HepG2 (cell line): ENCODE results near the gene ACBD5. TPM values are rescaled to one million over a fixed set of nuclear protein-coding genes. Genes with fewer than 3 reads are reported as not detected.

Experiments
- AGO2 ChIP-seq: fragments of 200-400 bp; formaldehyde crosslinking; optimal IDR thresholded peaks from 2 replicates; pipeline ENCODE3; 2017; ENCODE audit warnings: mild to moderate bottlenecking, low read depth, low read length, moderate library complexity
- ATRX ChIP-seq: sonication (generic); formaldehyde crosslinking; IDR thresholded peaks from 2 replicates; pipeline ENCODE4 v1.4.0; 2020; ENCODE audit warnings: missing genetic modification reagents, borderline replicate concordance
- CEBPG ChIP-seq: IDR thresholded peaks from 2 replicates; pipeline ENCODE4 v1.6.1; 2016
- CHD4 ChIP-seq: fragments of 200-600 bp; sonication (generic); IDR thresholded peaks from 2 replicates; pipeline ENCODE4 v1.7.0; 2017; ENCODE audit warnings: mild to moderate bottlenecking, low read length, borderline replicate concordance
- DBP ChIP-seq: sonication (generic); formaldehyde crosslinking; IDR thresholded peaks from 2 replicates; pipeline ENCODE4 v1.4.0; 2020; ENCODE audit warnings: missing genetic modification reagents; ENCODE audit errors: not compliant biosample characterization
- EED ChIP-seq: sonication (generic); formaldehyde crosslinking; IDR thresholded peaks from 2 replicates; pipeline ENCODE4 v1.5.0; 2020; ENCODE audit warnings: mild to moderate bottlenecking, missing genetic modification reagents
- FOXP1 ChIP-seq, 2 experiments: fragments of 450-650 bp in 1 of 2; IDR thresholded peaks; 2 replicates each; pipeline ENCODE4 v1.6.1; 2017 to 2018; ENCODE audit warnings: antibody characterized with exemption in 1 of 2
- HIVEP1 ChIP-seq: sonication (generic); formaldehyde crosslinking; IDR thresholded peaks from 2 replicates; pipeline ENCODE4 v1.4.0; 2020; ENCODE audit warnings: mild to moderate bottlenecking, missing genetic modification reagents
- HNF1A ChIP-seq, 2 experiments: sonication (generic) in 1 of 2; formaldehyde crosslinking in 1 of 2; IDR thresholded peaks; 2 replicates each; pipeline versions ENCODE4 v1.4.0 to v1.6.1; 2016 to 2020; ENCODE audit warnings: borderline replicate concordance in 1 of 2, low read depth in 1 of 2, mild to moderate bottlenecking in 1 of 2, missing genetic modification reagents in 1 of 2
- HNRNPLL ChIP-seq: fragments of 200-400 bp; formaldehyde crosslinking; IDR thresholded peaks from 2 replicates; pipeline ENCODE4 v1.6.1; 2017; ENCODE audit warnings: mild to moderate bottlenecking, low read depth, low read length; ENCODE audit not compliant: poor library complexity, severe bottlenecking
- NBN ChIP-seq: fragments of 450-650 bp; conservative IDR thresholded peaks from 2 replicates; pipeline ENCODE4 v1.6.1; 2017
- NFE2L1 ChIP-seq: sonication (generic); formaldehyde crosslinking; IDR thresholded peaks from 2 replicates; pipeline ENCODE4 v1.4.0; 2020; ENCODE audit warnings: missing genetic modification reagents, mild to moderate bottlenecking, borderline replicate concordance
- NFKBIZ ChIP-seq: IDR thresholded peaks from 2 replicates; pipeline ENCODE4 v1.6.1; 2018; ENCODE audit warnings: missing genetic modification reagents, missing compliant biosample characterization
- RBFOX2 ChIP-seq: fragments of 200-400 bp; formaldehyde crosslinking; IDR thresholded peaks from 2 replicates; pipeline ENCODE4 v1.6.1; 2017; ENCODE audit warnings: low read depth, mild to moderate bottlenecking, low read length
- RFX3 ChIP-seq: IDR thresholded peaks from 2 replicates; pipeline ENCODE4 v1.6.1; 2016; ENCODE audit warnings: missing biosample characterization, missing genetic modification reagents
- SMYD3 ChIP-seq: sonication (generic); formaldehyde crosslinking; IDR thresholded peaks from 2 replicates; pipeline ENCODE4 v1.8.1; 2023; ENCODE audit warnings: mild to moderate bottlenecking, missing genetic modification reagents
- ZFP36L2 ChIP-seq: sonication (generic); formaldehyde crosslinking; IDR thresholded peaks from 2 replicates; pipeline ENCODE4 v1.4.0; 2020; ENCODE audit warnings: missing genetic modification reagents
- ZKSCAN5 ChIP-seq: sonication (generic); formaldehyde crosslinking; IDR thresholded peaks from 2 replicates; pipeline ENCODE4 v1.5.1; 2020; ENCODE audit warnings: mild to moderate bottlenecking, missing genetic modification reagents
- ZNF224 ChIP-seq: sonication (generic); formaldehyde crosslinking; IDR thresholded peaks from 2 replicates; pipeline ENCODE4 v1.5.0; 2020; ENCODE audit warnings: mild to moderate bottlenecking, missing genetic modification reagents
- ZNF414 ChIP-seq: sonication (generic); formaldehyde crosslinking; IDR thresholded peaks from 2 replicates; pipeline ENCODE4 v1.5.0; 2020; ENCODE audit warnings: missing genetic modification reagents
- ZNF484 ChIP-seq: sonication (generic); formaldehyde crosslinking; IDR thresholded peaks from 2 replicates; pipeline ENCODE4 v1.5.1; 2020; ENCODE audit warnings: mild to moderate bottlenecking, low read depth, missing genetic modification reagents, borderline replicate concordance
- ZNF703 ChIP-seq: sonication (generic); formaldehyde crosslinking; IDR thresholded peaks from 2 replicates; pipeline ENCODE4 v1.5.1; 2020; ENCODE audit warnings: missing genetic modification reagents, mild to moderate bottlenecking, moderate library complexity, borderline replicate concordance
- ZNF776 ChIP-seq: sonication (generic); formaldehyde crosslinking; IDR thresholded peaks from 2 replicates; pipeline ENCODE4 v1.4.0; 2020; ENCODE audit warnings: mild to moderate bottlenecking, missing genetic modification reagents
- polyA plus RNA-seq, 8 experiments: library from polyadenylated mRNA; depleted of rRNA in 3 of 8; stranded (reverse) in 7 of 8; unstranded in 1 of 8; fragments of >200 nt; fragmentation: Illumina TruSeq in 4 of 8; extraction: Trizol in 4 of 8; gene quantifications; 2 replicates each; pipeline versions ENCODE4 v1.2.1 to v1.2.3, GENCODE V29; 2011 to 2016; ENCODE audit warnings: low read depth in 4 of 8, missing spikeins in 1 of 8, mixed read lengths in 1 of 8; ENCODE audit not compliant: insufficient read depth in 1 of 8
- total RNA-seq, 5 experiments: library from RNA; depleted of rRNA; stranded (reverse); fragments of >200 nt; fragmentation: Illumina TruSeq; extraction: Trizol; gene quantifications; 2 replicates each; pipeline ENCODE4 v1.2.3, GENCODE V29; 2016; ENCODE audit warnings: low read depth in 1 of 5
- TF ChIP-seq, protein P1 (sequence below): sonication (generic); formaldehyde crosslinking; IDR thresholded peaks from 2 replicates; pipeline ENCODE4 v1.5.1; 2020; ENCODE audit warnings: mild to moderate bottlenecking, moderate library complexity, missing genetic modification reagents

ACBD5 gene
- total and polyA plus RNA-seq, 2 of the 13 experiments (the other 11 are each of a cell fraction or from before 2014, with no cell fraction given), result 10.3 to 14.8 TPM

- no peak for TF ChIP-seq HNF1A (IDR thresholded peaks at IDR 0.05; ENCODE audit: low read depth)
- no peak for TF ChIP-seq HNF1A (CRISPR knock-in tag; IDR thresholded peaks at IDR 0.05; ENCODE audit: borderline replicate concordance)
- no peak for TF ChIP-seq SMYD3 (CRISPR knock-in tag)
- TF ChIP-seq ZKSCAN5 (CRISPR knock-in tag), result no peak
- TF ChIP-seq CHD4, result no peak
- no peak for TF ChIP-seq ATRX (CRISPR knock-in tag)
- no peak for TF ChIP-seq HIVEP1 (CRISPR knock-in tag)
- TF ChIP-seq NFKBIZ, result no peak
- TF ChIP-seq EED (CRISPR knock-in tag), result no peak
- no peak for TF ChIP-seq ZNF703 (CRISPR knock-in tag)
- peak; percentile 29; the same call in 1 of the 2 replicates for TF ChIP-seq RBFOX2
- TF ChIP-seq DBP (CRISPR knock-in tag), result no peak
- TF ChIP-seq ZNF414 (CRISPR knock-in tag), result peak; percentile 76; the same call in 1 of the 2 replicates
- no peak for TF ChIP-seq HNRNPLL
- TF ChIP-seq CEBPG (CRISPR knock-in tag), result no peak
- peak; percentile 24 for TF ChIP-seq AGO2
- TF ChIP-seq ZNF776, result no peak
- TF ChIP-seq ZFP36L2 (CRISPR knock-in tag), result no peak
- no peak for TF ChIP-seq FOXP1 (IDR thresholded peaks at IDR 0.05)
- no peak for TF ChIP-seq FOXP1 (CRISPR knock-in tag; IDR thresholded peaks at IDR 0.05)
- no peak for TF ChIP-seq ZNF484 (CRISPR knock-in tag)
- TF ChIP-seq, protein P1, sequence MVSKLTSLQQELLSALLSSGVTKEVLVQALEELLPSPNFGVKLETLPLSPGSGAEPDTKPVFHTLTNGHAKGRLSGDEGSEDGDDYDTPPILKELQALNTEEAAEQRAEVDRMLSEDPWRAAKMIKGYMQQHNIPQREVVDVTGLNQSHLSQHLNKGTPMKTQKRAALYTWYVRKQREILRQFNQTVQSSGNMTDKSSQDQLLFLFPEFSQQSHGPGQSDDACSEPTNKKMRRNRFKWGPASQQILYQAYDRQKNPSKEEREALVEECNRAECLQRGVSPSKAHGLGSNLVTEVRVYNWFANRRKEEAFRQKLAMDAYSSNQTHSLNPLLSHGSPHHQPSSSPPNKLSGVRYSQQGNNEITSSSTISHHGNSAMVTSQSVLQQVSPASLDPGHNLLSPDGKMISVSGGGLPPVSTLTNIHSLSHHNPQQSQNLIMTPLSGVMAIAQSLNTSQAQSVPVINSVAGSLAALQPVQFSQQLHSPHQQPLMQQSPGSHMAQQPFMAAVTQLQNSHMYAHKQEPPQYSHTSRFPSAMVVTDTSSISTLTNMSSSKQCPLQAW (CRISPR knock-in tag), result peak; percentile 62; the same call in 1 of the 2 replicates
- TF ChIP-seq NFE2L1 (CRISPR knock-in tag), result no peak
- no peak for TF ChIP-seq ZNF224
- TF ChIP-seq RFX3 (CRISPR knock-in tag), result no peak
- TF ChIP-seq NBN, result no peak
Observed at GRCh38 chr10:27242951-27243551, 2.5 kb upstream of the ACBD5 start (continued).
